AG04449 (cell line): Measurements from ENCODE around the gene KCNQ1.

Experiments
- CTCF ChIA-PET: fragments of 350-600 bp; formaldehyde crosslinking; extraction: SDS; loops from one replicate; lab custom pipeline; 2021; ENCODE audit warnings: antibody characterized with exemption; lab: Yijun Ruan, JAX
- POLR2A ChIA-PET: fragments of 400-600, 350-600 bp; formaldehyde crosslinking; extraction: SDS; loops from one replicate; lab custom pipeline; 2020; ENCODE audit warnings: antibody characterized with exemption, inconsistent platforms; lab: Yijun Ruan, JAX
- DNase-seq: peaks from one replicate; pipeline ENCODE4 v3.0.0-alpha.2; 2010; ENCODE audit warnings: low read depth, low spot score
- H3K4me3 ChIP-seq: 2 replicates; pipeline ENCODE4 v1.5.1; 2011; ENCODE audit warnings: low read depth, mild to moderate bottlenecking, control low read depth, low read length
- CTCF ChIP-seq: IDR thresholded peaks from one replicate; pipeline ENCODE4 v1.5.1; 2011; ENCODE audit warnings: mild to moderate bottlenecking, moderate library complexity, low read length, control low read depth, inconsistent platforms; ENCODE audit not compliant: insufficient read depth; ENCODE audit errors: missing control alignments

KCNQ1 gene

GRCh38 chr11:2520736-2521035, 75.9 kb downstream of the KCNQ1 start:
- TF ChIP-seq CTCF = no peak
- no peak overlapping the region for H3K4me3 ChIP-seq
- ChIA-PET POLR2A (no interaction called here), CTCF (interaction anchor here (1.3 kb wide), 1 partner anchor 10 kb away, joined by 5 read pairs; no protein-coding TSS in a partner anchor)
- DNase-seq = no peak

- CTCF ChIA-PET = interaction anchor here (2.1 kb wide), 1 partner anchor 11 kb away, joined by 23 read pairs; no protein-coding TSS in a partner anchor
- TF ChIP-seq CTCF = no peak
- no peak overlapping the region for H3K4me3 ChIP-seq
- no peak for DNase-seq
- POLR2A ChIA-PET = no interaction called here
Observed at GRCh38 chr11:2521081-2521732, 76.4 kb downstream of the KCNQ1 start.

DNA sequence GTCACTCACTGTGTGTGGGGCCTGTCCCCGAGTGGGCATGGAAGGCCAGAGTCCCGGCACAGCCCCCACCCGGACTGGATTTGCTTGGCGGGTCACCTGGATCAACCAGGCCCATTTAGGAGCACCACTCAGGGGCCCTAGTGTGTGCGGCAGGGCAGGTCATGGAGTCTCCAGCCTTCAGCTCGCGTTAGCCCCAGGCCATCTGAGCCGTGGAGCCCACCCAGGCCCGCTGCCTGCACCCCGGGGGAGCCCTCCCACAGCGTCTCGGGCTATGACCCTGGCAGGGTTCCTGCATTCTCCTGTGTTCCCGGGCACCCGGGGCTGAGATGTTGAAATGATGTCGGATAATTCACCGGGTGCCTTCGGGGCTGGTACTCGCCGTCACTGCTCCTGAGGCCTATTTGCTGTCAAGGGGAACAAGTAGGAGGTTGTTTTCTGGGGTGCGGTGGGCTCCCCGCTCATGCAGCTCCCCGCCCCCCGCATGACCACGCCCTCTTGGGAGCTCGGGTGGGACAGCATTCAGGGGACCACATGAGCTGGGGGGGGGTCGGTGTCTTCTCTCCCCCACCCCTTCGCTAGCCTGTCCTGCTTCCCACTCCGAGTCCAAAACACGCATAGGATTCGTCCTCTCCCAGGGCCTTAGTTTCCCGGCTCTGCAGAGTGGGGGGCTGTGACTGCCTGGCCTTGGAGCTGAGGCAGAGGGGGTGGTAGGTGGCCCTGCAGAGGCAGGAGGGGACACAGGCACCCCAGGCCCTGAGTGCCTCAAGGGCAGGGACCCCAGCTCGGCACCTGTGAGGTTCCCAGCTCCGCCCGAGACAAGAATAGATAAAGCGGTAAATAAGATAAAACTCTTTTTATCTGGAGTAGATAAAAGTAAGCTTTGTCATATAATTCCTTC, 77.2 kb downstream of the KCNQ1 start:
- no peak for TF ChIP-seq CTCF
- DNase-seq = no peak
- ChIA-PET POLR2A (no interaction called here), CTCF (interaction anchor here (2.1 kb wide), 1 partner anchor 10 kb away, joined by 23 read pairs; no protein-coding TSS in a partner anchor)
- H3K4me3 ChIP-seq = no peak overlapping the region

DNA sequence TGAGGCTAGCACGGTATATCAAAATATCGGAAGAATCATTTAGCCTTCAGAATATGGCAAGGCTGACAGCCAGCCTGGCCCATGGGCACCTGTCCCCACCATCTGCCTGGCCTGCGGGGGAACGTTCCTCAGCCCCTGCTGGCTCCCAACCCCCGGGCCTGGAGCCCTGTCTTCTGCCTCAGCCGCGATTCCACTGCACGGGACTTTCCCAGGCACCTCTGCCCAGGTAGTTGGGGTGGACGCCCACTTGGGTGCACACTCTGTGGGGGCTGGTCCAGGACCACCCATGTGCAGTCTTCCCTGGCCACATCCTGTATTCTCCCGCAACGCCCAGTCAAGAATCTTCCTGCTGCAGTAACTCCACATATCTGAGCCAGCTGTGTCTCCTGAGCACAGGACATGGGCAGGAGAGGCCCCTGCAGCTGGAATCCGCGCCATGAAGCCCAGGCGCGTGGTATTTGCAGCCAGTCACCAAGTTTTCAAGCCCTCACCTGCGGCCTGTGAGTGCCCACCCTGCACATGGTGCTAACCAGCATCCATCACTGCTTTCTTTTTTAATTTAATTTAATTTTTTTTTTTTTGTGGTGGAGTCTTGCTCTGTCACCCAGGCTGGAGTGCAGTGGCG, 77.9 kb downstream of the KCNQ1 start:
- ChIA-PET POLR2A (no interaction called here), CTCF (interaction anchor here (2.1 kb wide), 1 partner anchor 9 kb away, joined by 23 read pairs; no protein-coding TSS in a partner anchor)
- TF ChIP-seq CTCF = no peak
- DNase-seq = no peak
- no peak overlapping the region for H3K4me3 ChIP-seq

DNA sequence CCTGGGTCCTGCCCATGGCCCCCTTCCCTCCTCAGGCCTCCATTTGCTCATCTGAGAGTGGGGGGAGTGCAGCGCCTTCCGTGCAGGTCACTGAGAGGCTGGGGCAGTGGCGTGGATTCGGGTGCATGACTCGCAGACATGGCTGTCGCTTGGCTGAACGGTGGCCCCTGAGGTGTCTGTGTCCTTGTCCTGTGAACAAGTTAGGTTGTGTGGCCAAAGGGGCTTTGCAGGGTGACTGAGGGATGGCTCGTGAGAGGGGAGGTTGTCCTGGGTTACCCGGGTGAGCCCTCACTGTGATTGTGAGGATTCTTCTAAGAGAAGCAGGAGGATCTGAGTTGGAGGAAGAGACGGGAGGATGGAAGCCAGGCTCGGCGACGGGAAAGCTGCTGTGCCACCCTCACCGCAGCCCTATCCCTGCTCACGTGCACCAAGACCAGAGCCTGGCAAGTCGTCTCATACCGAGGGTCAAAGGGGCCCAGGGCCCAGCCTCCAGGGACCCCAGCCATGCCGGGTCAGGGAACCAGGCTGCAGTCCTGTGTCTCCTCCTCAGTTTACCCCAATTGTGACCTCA, 79.1 kb downstream of the KCNQ1 start:
- POLR2A ChIA-PET = no interaction called here
- no peak for DNase-seq
- no peak overlapping the region for H3K4me3 ChIP-seq
- CTCF ChIA-PET = interaction anchor here (17.8 kb wide), 1 partner anchor 365 kb away, joined by 1022 read pairs; the partner anchor contains the start of gene CDKN1C
- TF ChIP-seq CTCF = no peak
